WTC11 (cell line): ENCODE measurements around the gene CHCT1.

Experiments used
- TF ChIP-seq, protein P1 (sequence below): sonication (generic); formaldehyde crosslinking; IDR thresholded peaks from 2 replicates; pipeline ENCODE4 v1.8.1; 2022; ENCODE audit warnings: low read depth, missing genetic modification reagents, borderline replicate concordance
- TF ChIP-seq, protein P2 (sequence below): fragments of 200-600 bp; IDR thresholded peaks from 2 replicates; pipeline ENCODE4 v1.8.0; 2022; ENCODE audit warnings: antibody characterized with exemption

DNA sequence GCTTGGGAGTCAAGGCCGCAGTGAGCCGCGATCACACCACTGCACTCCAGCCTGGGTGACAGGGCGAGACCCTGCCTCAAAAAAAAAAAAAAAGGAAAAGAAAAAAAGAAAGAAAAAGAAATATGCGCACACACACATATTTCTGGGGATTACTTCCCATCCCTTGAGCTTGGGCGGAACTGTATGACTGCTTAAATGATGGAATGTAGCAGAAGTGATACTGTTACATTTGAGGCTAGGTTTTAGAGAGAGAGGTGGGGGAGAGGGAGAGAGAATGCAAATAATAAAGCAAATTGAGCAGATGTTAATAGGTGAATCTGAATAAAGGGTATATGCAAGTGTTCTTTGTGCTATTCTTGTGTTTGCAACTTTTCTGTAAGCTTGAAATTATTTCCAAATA is 18.3 kb upstream of the CHCT1 start:
- TF ChIP-seq, protein P1, sequence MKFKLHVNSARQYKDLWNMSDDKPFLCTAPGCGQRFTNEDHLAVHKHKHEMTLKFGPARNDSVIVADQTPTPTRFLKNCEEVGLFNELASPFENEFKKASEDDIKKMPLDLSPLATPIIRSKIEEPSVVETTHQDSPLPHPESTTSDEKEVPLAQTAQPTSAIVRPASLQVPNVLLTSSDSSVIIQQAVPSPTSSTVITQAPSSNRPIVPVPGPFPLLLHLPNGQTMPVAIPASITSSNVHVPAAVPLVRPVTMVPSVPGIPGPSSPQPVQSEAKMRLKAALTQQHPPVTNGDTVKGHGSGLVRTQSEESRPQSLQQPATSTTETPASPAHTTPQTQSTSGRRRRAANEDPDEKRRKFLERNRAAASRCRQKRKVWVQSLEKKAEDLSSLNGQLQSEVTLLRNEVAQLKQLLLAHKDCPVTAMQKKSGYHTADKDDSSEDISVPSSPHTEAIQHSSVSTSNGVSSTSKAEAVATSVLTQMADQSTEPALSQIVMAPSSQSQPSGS: no peak
- TF ChIP-seq, protein P2, sequence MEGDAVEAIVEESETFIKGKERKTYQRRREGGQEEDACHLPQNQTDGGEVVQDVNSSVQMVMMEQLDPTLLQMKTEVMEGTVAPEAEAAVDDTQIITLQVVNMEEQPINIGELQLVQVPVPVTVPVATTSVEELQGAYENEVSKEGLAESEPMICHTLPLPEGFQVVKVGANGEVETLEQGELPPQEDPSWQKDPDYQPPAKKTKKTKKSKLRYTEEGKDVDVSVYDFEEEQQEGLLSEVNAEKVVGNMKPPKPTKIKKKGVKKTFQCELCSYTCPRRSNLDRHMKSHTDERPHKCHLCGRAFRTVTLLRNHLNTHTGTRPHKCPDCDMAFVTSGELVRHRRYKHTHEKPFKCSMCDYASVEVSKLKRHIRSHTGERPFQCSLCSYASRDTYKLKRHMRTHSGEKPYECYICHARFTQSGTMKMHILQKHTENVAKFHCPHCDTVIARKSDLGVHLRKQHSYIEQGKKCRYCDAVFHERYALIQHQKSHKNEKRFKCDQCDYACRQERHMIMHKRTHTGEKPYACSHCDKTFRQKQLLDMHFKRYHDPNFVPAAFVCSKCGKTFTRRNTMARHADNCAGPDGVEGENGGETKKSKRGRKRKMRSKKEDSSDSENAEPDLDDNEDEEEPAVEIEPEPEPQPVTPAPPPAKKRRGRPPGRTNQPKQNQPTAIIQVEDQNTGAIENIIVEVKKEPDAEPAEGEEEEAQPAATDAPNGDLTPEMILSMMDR: no peak
